Trophoblast cell (in vitro differentiated cells and primary cell): ENCODE data around the gene ADA.
A peak's percentile ranks its signal among the peaks of the same experiment; 100 is the strongest.

ENCODE experiments used
- DNase-seq, 2 donors: peaks; one replicate each; pipeline ENCODE4 v3.0.0-alpha.2; 2016
- H2AFZ ChIP-seq: 2 replicates; pipeline ENCODE4 v1.6.1; 2013; ENCODE audit warnings: low read length, moderate library complexity, mild to moderate bottlenecking; ENCODE audit not compliant: insufficient read depth, poor library complexity
- H2AK5ac ChIP-seq: 2 replicates; pipeline ENCODE4 v1.6.1; 2013; ENCODE audit warnings: mild to moderate bottlenecking, low read length
- H2BK120ac ChIP-seq: 2 replicates; pipeline ENCODE4 v1.6.1; 2013; ENCODE audit warnings: low read length, mild to moderate bottlenecking, moderate library complexity; ENCODE audit not compliant: insufficient read depth, poor library complexity
- H2BK12ac ChIP-seq: 2 replicates; pipeline ENCODE4 v1.6.1; 2013; ENCODE audit warnings: mild to moderate bottlenecking, low read length, moderate library complexity
- H2BK5ac ChIP-seq: 2 replicates; pipeline ENCODE4 v1.6.1; 2013; ENCODE audit warnings: low read length, low read depth, moderate library complexity, mild to moderate bottlenecking; ENCODE audit not compliant: poor library complexity
- H3K14ac ChIP-seq: 2 replicates; pipeline ENCODE4 v1.6.1; 2013; ENCODE audit warnings: mild to moderate bottlenecking, low read length
- H3K18ac ChIP-seq: 2 replicates; pipeline ENCODE4 v1.6.1; 2013; ENCODE audit warnings: mild to moderate bottlenecking, low read length
- H3K23ac ChIP-seq: 2 replicates; pipeline ENCODE4 v1.6.1; 2013; ENCODE audit warnings: low read length
- H3K27ac ChIP-seq: 2 replicates; pipeline ENCODE4 v1.5.1; 2013; ENCODE audit warnings: low read depth, mild to moderate bottlenecking, inconsistent platforms, low read length, moderate library complexity
- H3K27me3 ChIP-seq: 2 replicates; pipeline ENCODE4 v1.6.1; 2013; ENCODE audit warnings: inconsistent platforms, mild to moderate bottlenecking, low read length, moderate library complexity; ENCODE audit not compliant: insufficient read depth
- H3K36me3 ChIP-seq, 2 experiments: 1 replicate in 1 of 2; 2 replicates in 1 of 2; pipeline ENCODE4 v1.6.1; 2013; ENCODE audit warnings: low read length in 2 of 2, mild to moderate bottlenecking in 2 of 2, moderate library complexity in 1 of 2; ENCODE audit not compliant: insufficient read depth in 2 of 2, control insufficient read depth in 1 of 2
- H3K4ac ChIP-seq: 2 replicates; pipeline ENCODE4 v1.6.1; 2013; ENCODE audit warnings: low read depth, mild to moderate bottlenecking, low read length, moderate library complexity
- H3K4me1 ChIP-seq, 2 experiments: 1 replicate in 1 of 2; 2 replicates in 1 of 2; pipeline ENCODE4 v1.6.1; 2013; ENCODE audit warnings: low read length in 2 of 2, mild to moderate bottlenecking in 2 of 2, moderate library complexity in 1 of 2; ENCODE audit not compliant: insufficient read depth in 2 of 2, control insufficient read depth in 1 of 2
- H3K4me2 ChIP-seq: 2 replicates; pipeline ENCODE4 v1.6.1; 2013; ENCODE audit warnings: inconsistent platforms, mild to moderate bottlenecking, low read length, moderate library complexity
- H3K4me3 ChIP-seq: 2 replicates; pipeline ENCODE4 v1.5.1; 2013; ENCODE audit warnings: mild to moderate bottlenecking, low read depth, low read length, inconsistent platforms
- H3K79me1 ChIP-seq: one replicate; pipeline ENCODE4 v1.6.1; 2013; ENCODE audit warnings: low read length
- H3K79me2 ChIP-seq: 2 replicates; pipeline ENCODE4 v1.6.1; 2013; ENCODE audit warnings: low read length, mild to moderate bottlenecking; ENCODE audit not compliant: control insufficient read depth, insufficient read depth, poor library complexity
- H3K9ac ChIP-seq: 2 replicates; pipeline ENCODE4 v1.6.1; 2013; ENCODE audit warnings: mild to moderate bottlenecking, low read length
- H3K9me3 ChIP-seq: 2 replicates; pipeline ENCODE4 v1.6.1; 2013; ENCODE audit warnings: low read depth, mild to moderate bottlenecking, control low read depth, inconsistent platforms, low read length; ENCODE audit not compliant: insufficient read depth
- H4K12ac ChIP-seq: 2 replicates; pipeline ENCODE4 v1.6.1; 2013; ENCODE audit warnings: low read depth, mild to moderate bottlenecking, low read length, moderate library complexity
- H4K8ac ChIP-seq: 2 replicates; pipeline ENCODE4 v1.6.1; 2013; ENCODE audit warnings: low read depth, mild to moderate bottlenecking, low read length, moderate library complexity
- H4K91ac ChIP-seq: one replicate; pipeline ENCODE4 v1.6.1; 2013; ENCODE audit warnings: low read depth, mild to moderate bottlenecking, low read length, moderate library complexity
- WGBS: extraction: QIAGEN DNeasy Blood & Tissue Kit; methylation state at CpG from one replicate; pipeline ENCODE4 v1.1.7; 2013; ENCODE audit warnings: missing lambda C conversion rate; ENCODE audit not compliant: insufficient read length, insufficient coverage; ENCODE audit errors: extremely low coverage; 5-methylcytosine and 5-hydroxymethylcytosine counted together

The ADA gene

DNA sequence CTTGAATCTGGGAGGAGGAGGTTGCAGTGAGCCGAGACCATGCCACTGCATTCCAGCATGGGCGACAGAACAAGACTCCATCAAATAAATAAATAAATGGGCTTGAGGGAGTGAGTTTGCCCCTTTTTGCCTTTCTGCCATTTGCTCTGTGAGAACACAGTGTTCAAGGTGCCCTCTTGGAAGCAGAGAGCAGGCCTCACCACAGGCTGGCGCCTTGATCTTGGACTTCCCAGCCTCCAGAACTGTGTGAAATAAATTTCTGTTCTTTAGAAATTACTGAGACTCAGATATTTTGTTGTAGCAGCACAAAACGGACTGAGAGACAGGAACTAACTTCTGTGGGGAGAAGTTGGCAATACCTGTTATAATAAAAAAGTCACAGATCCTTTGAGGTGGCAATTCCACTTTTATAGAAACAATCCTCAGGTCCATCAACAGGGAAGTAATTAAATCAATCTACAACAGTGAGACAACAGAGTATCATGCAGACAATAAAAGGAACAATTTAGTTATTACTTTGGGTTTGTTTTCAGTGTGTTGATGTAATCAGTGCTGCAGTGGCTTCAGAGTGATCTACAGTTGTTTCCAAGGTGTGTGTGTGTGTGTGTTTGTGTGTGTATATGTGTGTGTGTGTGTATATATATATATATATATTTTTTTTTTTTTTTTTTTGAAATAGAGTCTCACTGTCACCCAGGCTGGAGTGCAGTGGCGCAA is 44.6 kb downstream of the ADA start:
- Histone ChIP-seq H3K4me1 (peaks cover 7 to 8% of the 10 kb centered on the region in 2 experiments), H4K8ac (no peak overlapping the region), H3K36me3 (no peaks in the 10 kb centered on the region), H3K79me2 (no peaks in the 10 kb centered on the region), H3K9ac (no peak overlapping the region), H3K4me3 (no peak overlapping the region), H3K4ac (no peak overlapping the region), H3K79me1 (peaks cover 2% of the 10 kb centered on the region), H3K4me2 (no peak overlapping the region), H2AK5ac (no peak overlapping the region), H4K91ac (no peak overlapping the region), H2BK5ac (no peak overlapping the region), H3K27me3 (no peaks in the 10 kb centered on the region), H2BK120ac (no peak overlapping the region), H3K14ac (no peak overlapping the region), H3K9me3 (no peaks in the 10 kb centered on the region), H2AFZ (no peak overlapping the region), H3K18ac (no peak overlapping the region), H2BK12ac (no peak overlapping the region), H3K27ac (no peak overlapping the region), H3K23ac (no peak overlapping the region), H4K12ac (no peak overlapping the region)
- no CpG with 5 or more reads among the region's 5 CpGs for WGBS
- DNase-seq: no peak

DNA sequence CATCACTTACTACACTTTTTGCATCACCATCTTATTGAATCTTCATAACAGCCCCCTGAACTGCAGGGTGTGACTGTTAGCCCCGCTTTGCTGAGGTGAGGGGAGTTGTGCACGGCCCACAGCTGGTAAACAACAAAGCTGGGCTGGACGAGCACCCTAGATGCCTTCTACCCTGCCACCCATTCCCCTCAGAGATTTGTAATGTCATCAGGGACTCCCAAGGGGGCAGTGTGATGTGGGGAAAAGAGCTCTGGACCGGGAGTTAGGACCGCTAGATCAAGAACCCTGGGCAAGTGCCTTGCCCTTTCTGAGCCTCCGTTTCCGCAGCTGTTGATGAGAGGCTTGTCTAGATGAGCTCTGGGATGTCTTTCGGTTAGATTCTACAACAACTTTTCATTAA is 48.2 kb downstream of the ADA start:
- Histone ChIP-seq H3K4me1 (peaks cover 11 to 12% of the 10 kb centered on the region in 2 experiments), H3K4me3 (no peak overlapping the region), H2BK12ac (no peak overlapping the region), H3K9ac (no peak overlapping the region), H3K18ac (no peak overlapping the region), H3K14ac (no peak overlapping the region), H3K79me2 (no peaks in the 10 kb centered on the region), H3K36me3 (no peaks in the 10 kb centered on the region), H3K27ac (no peak overlapping the region), H3K23ac (no peak overlapping the region), H3K4ac (no peak overlapping the region), H2BK120ac (no peak overlapping the region), H4K12ac (no peak overlapping the region), H3K4me2 (no peak overlapping the region), H4K8ac (no peak overlapping the region), H3K79me1 (peaks cover 6% of the 10 kb centered on the region), H4K91ac (no peak overlapping the region), H2BK5ac (no peak overlapping the region), H3K27me3 (no peaks in the 10 kb centered on the region), H3K9me3 (peaks cover 1% of the 10 kb centered on the region), H2AK5ac (no peak overlapping the region), H2AFZ (no peak overlapping the region)
- WGBS: no CpG with 5 or more reads among the region's 8 CpGs
- no peak for DNase-seq

DNA sequence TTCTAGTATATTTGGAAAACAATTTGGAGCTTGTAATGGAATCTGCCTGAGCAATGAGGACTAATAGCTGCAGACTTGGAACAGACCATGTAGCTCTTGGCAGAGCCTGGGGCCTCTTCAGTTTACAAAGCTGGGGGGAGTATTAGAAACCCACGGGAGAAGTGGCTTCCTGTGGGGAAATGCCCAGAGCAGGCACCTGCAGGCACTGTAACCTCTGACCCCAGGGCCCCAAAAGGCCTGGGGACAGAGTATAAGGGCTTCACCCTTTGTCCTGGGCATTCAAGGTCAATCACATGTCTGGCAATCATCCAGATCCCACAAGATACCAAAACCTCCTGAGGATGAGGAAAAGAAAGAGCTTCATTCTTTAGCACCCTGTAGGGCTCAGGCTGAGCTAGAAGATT is 49.7 kb downstream of the ADA start:
- H3K4me2 ChIP-seq: no peak overlapping the region
- H3K4ac ChIP-seq: no peak overlapping the region
- H4K12ac ChIP-seq: no peak overlapping the region
- no peaks in the 10 kb centered on the region for H3K79me2 ChIP-seq
- H3K27ac ChIP-seq: no peak overlapping the region
- WGBS: no CpG with 5 or more reads among the region's 1 CpG
- H3K27me3 ChIP-seq: no peaks in the 10 kb centered on the region
- H3K9ac ChIP-seq: no peak overlapping the region
- H2BK5ac ChIP-seq: no peak overlapping the region
- H4K91ac ChIP-seq: no peak overlapping the region
- H3K14ac ChIP-seq: no peak overlapping the region
- H3K18ac ChIP-seq: no peak overlapping the region
- H3K4me3 ChIP-seq: no peak overlapping the region
- no peak overlapping the region for H2AK5ac ChIP-seq
- H4K8ac ChIP-seq: no peak overlapping the region
- peaks cover 6% of the 10 kb centered on the region for H3K79me1 ChIP-seq
- H3K4me1 ChIP-seq: peaks cover 11 to 12% of the 10 kb centered on the region in 2 experiments
- no peak overlapping the region for H2AFZ ChIP-seq
- DNase-seq: no peak
- H3K23ac ChIP-seq: no peak overlapping the region
- no peak overlapping the region for H2BK12ac ChIP-seq
- no peak overlapping the region for H2BK120ac ChIP-seq
- peaks cover 1% of the 10 kb centered on the region for H3K9me3 ChIP-seq
- H3K36me3 ChIP-seq: no peaks in the 10 kb centered on the region

DNA sequence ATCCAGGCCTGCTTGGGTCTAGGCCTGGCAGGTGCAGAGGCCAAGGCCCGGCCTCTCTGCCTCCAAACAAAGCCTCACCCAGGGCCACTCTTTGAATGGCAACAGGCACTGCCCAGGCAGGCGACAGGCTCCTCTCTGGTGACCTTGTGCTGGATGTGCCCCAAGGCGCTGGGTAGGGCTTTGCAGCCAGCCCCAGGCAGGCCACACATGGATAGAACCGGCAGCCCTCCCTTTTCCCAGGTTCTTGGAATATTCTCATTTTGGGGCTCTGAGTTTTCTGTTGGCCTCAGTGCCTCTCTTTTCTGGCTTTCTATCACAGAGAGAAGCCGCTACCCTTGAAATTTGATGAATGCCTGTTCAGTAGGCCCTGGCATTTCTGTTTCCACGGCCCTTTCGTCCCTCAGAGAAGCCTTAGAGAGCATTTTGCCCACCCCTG is 50.2 kb downstream of the ADA start:
- no peak overlapping the region for H2BK120ac ChIP-seq
- no peak overlapping the region for H4K12ac ChIP-seq
- H3K27ac ChIP-seq: no peak overlapping the region
- H4K91ac ChIP-seq: peak overlapping the region; percentile 39
- H3K4me3 ChIP-seq: no peak overlapping the region
- no peak overlapping the region for H2BK5ac ChIP-seq
- no peak overlapping the region for H3K4ac ChIP-seq
- H3K4me2 ChIP-seq: no peak overlapping the region
- no peak for DNase-seq
- no peak overlapping the region for H3K18ac ChIP-seq
- H3K23ac ChIP-seq: no peak overlapping the region
- H3K27me3 ChIP-seq: no peaks in the 10 kb centered on the region
- H3K14ac ChIP-seq: peak overlapping the region; percentile 5
- no peaks in the 10 kb centered on the region for H3K36me3 ChIP-seq
- no peak overlapping the region for H4K8ac ChIP-seq
- H3K9me3 ChIP-seq: peaks cover 1% of the 10 kb centered on the region
- no CpG with 5 or more reads among the region's 7 CpGs for WGBS
- no peak overlapping the region for H3K9ac ChIP-seq
- H3K4me1 ChIP-seq: peaks cover 11 to 12% of the 10 kb centered on the region in 2 experiments
- peak overlapping the region; percentile 58 for H2AFZ ChIP-seq
- peak overlapping the region; percentile 3 for H2AK5ac ChIP-seq
- no peaks in the 10 kb centered on the region for H3K79me2 ChIP-seq
- peak overlapping the region; percentile 85 for H2BK12ac ChIP-seq
- peaks cover 6% of the 10 kb centered on the region for H3K79me1 ChIP-seq
